Panc1 (cell line): ENCODE measurements around the gene TAF15.

ENCODE experiments used
- CTCF ChIP-seq: fragments of 450-650 bp; IDR thresholded peaks from 2 replicates; pipeline ENCODE4 v1.5.1; 2017; ENCODE audit warnings: mild to moderate bottlenecking
- POLR2AphosphoS5 ChIP-seq: IDR thresholded peaks from 2 replicates; pipeline ENCODE4 v1.6.1; 2012; ENCODE audit warnings: mild to moderate bottlenecking, low read depth, low read length, moderate library complexity
- REST ChIP-seq, 2 experiments: IDR thresholded peaks; 2 replicates each; pipeline ENCODE4 v1.6.1; 2011 to 2012; ENCODE audit warnings: low read depth in 2 of 2, control low read depth in 1 of 2, low read length in 1 of 2, mild to moderate bottlenecking in 1 of 2, moderate library complexity in 1 of 2; ENCODE audit not compliant: insufficient read depth in 1 of 2

- TF ChIP-seq CTCF (no peak), POLR2AphosphoS5 (no peak), REST (IDR thresholded peaks at IDR 0.05; ENCODE audit: insufficient read depth in 1 of 2, low read depth in 2 of 2, low read length in 1 of 2) (no peak)
These were observed 66.0 kb downstream of the TAF15 start for GRCh38 chr17:35875072-35875799.
